MM.1S (cell line): ENCODE measurements around the gene ATAD3C.
A peak's percentile ranks its signal among the peaks of the same experiment; 100 is the strongest.
"Not testable (repeated sequence)": the region's sequence is repeated elsewhere in the genome, so short reads cannot be mapped to it uniquely, and the experiment has no call there.

Source experiments
- DNase-seq: peaks from one replicate; pipeline ENCODE4 v3.0.0-alpha.2; 2015
- H2AFZ ChIP-seq: fragments of 300-600 bp; sonication (generic); 2 replicates; pipeline ENCODE4 v1.6.0; 2016; ENCODE audit warnings: antibody characterized with exemption, low read length
- H3F3A ChIP-seq: fragments of 300-600 bp; sonication (generic); 2 replicates; pipeline ENCODE4 v1.6.1; 2016; ENCODE audit warnings: mild to moderate bottlenecking, antibody characterized with exemption, low read length, moderate library complexity, mixed read lengths; ENCODE audit not compliant: insufficient read depth
- H3K27ac ChIP-seq: fragments of 300-600 bp; sonication (generic); 2 replicates; pipeline ENCODE4 v1.5.1; 2016; ENCODE audit warnings: mild to moderate bottlenecking, low read length
- H3K27me3 ChIP-seq: fragments of 300-600 bp; sonication (generic); replicated peaks from 2 replicates; pipeline ENCODE4 v1.6.0; 2016; ENCODE audit warnings: low read length; ENCODE audit not compliant: insufficient read depth
- H3K36me3 ChIP-seq: fragments of 300-600 bp; sonication (generic); replicated peaks from 2 replicates; pipeline ENCODE4 v1.6.1; 2016; ENCODE audit warnings: mild to moderate bottlenecking, low read length, mixed read lengths; ENCODE audit not compliant: insufficient read depth
- H3K4me1 ChIP-seq: fragments of 300-600 bp; sonication (generic); 2 replicates; pipeline ENCODE4 v1.6.1; 2016; ENCODE audit warnings: low read length, mixed read lengths
- H3K4me2 ChIP-seq: fragments of 300-600 bp; sonication (generic); 2 replicates; pipeline ENCODE4 v1.6.0; 2016; ENCODE audit warnings: low read depth, low read length
- H3K4me3 ChIP-seq: fragments of 300-600 bp; sonication (generic); 2 replicates; pipeline ENCODE4 v1.5.1; 2016; ENCODE audit warnings: low read length, mixed read lengths
- H3K79me2 ChIP-seq: fragments of 300-600 bp; sonication (generic); 2 replicates; pipeline ENCODE4 v1.6.1; 2016; ENCODE audit warnings: mixed run types, low read length, mixed read lengths
- H3K9ac ChIP-seq: fragments of 300-600 bp; sonication (generic); 2 replicates; pipeline ENCODE4 v1.6.1; 2016; ENCODE audit warnings: low read length, mixed read lengths
- H3K9me2 ChIP-seq: fragments of 300-600 bp; sonication (generic); replicated peaks from 2 replicates; pipeline ENCODE4 v1.6.1; 2016; ENCODE audit warnings: mild to moderate bottlenecking, low read length, mixed read lengths; ENCODE audit not compliant: insufficient read depth
- H3K9me3 ChIP-seq: fragments of 300-600 bp; sonication (generic); replicated peaks from 2 replicates; pipeline ENCODE4 v1.6.1; 2016; ENCODE audit warnings: mild to moderate bottlenecking, low read length, mixed read lengths; ENCODE audit not compliant: insufficient read depth
- H4K20me1 ChIP-seq: fragments of 300-600 bp; sonication (generic); 2 replicates; pipeline ENCODE4 v1.6.1; 2016; ENCODE audit warnings: mild to moderate bottlenecking, low read length, moderate library complexity, mixed read lengths; ENCODE audit not compliant: insufficient read depth
- CTCF ChIP-seq: fragments of 300-600 bp; sonication (generic); IDR thresholded peaks from 2 replicates; pipeline ENCODE4 v1.5.1; 2016; ENCODE audit warnings: antibody characterized with exemption, low read length, mixed read lengths
- EZH2 ChIP-seq: fragments of 300-600 bp; sonication (generic); optimal IDR thresholded peaks from 2 replicates; pipeline ENCODE3; 2017; ENCODE audit warnings: low read depth, mild to moderate bottlenecking, antibody characterized with exemption, low read length, mixed read lengths
- EZH2phosphoT487 ChIP-seq: fragments of 300-600 bp; sonication (generic); IDR thresholded peaks from 2 replicates; pipeline ENCODE4 v1.6.1; 2018; ENCODE audit warnings: antibody characterized with exemption, low read length

Gene ATAD3C

GRCh38 chr1:1511533-1512285, 62.2 kb downstream of the ATAD3C start, which contains the start of gene ATAD3A:
Gene ATAD3A, plus strand, starts transcription at chr1:1512162. Its CDS starts 107 bp downstream, at chr1:1512269.
- Histone ChIP-seq H3F3A (peaks cover 6% of the 10 kb centered on the region; the same call in 1 of the 2 replicates), H3K9me2 (no peaks in the 10 kb centered on the region), H3K4me1 (no peaks in the 10 kb centered on the region; the same call in 1 of the 2 replicates), H3K4me3 (peak within 1 kb of the TSS; percentile 90), H3K4me2 (peak within 1 kb of the TSS; percentile 83), H3K79me2 (peaks cover 29% of the 10 kb centered on the region), H3K9ac (peak within 1 kb of the TSS; percentile 97), H3K27me3 (no peaks in the 10 kb centered on the region), H3K36me3 (no peaks in the 10 kb centered on the region), H4K20me1 (no peaks in the 10 kb centered on the region), H3K27ac (peak within 1 kb of the TSS; percentile 90), H3K9me3 (no peaks in the 10 kb centered on the region), H2AFZ (peak within 1 kb of the TSS; percentile 57)
- peak; percentile 98 for DNase-seq
- TF ChIP-seq EZH2, result no peak
- TF ChIP-seq EZH2phosphoT487, result no peak
- no peak for TF ChIP-seq CTCF

- H3K79me2 ChIP-seq, result peaks cover 29% of the 10 kb centered on the region
Measured at GRCh38 chr1:1512425-1512824, 62.9 kb downstream of the ATAD3C start.

GRCh38 chr1:1513675-1514074, 64.2 kb downstream of the ATAD3C start:
- H3K9me3 ChIP-seq, H2AFZ ChIP-seq, H3K27me3 ChIP-seq, H3K9ac ChIP-seq, H3K4me1 ChIP-seq, H3K27ac ChIP-seq, H3K9me2 ChIP-seq, H3K36me3 ChIP-seq, H3K4me3 ChIP-seq, H4K20me1 ChIP-seq, H3F3A ChIP-seq, DNase-seq: not testable (repeated sequence)
- Histone ChIP-seq H3K4me2 (peak overlapping the region; percentile 29; the same call in 1 of the 2 replicates), H3K79me2 (peaks cover 29% of the 10 kb centered on the region)

More at GRCh38 chr1:1512425-1512824, 62.9 kb downstream of the ATAD3C start:
- not testable (repeated sequence) for H3K36me3 ChIP-seq, H3K9me2 ChIP-seq, H4K20me1 ChIP-seq, DNase-seq, H3K4me1 ChIP-seq, H3K9me3 ChIP-seq, H3K27ac ChIP-seq, H2AFZ ChIP-seq, H3K27me3 ChIP-seq, H3F3A ChIP-seq, H3K4me2 ChIP-seq
- Histone ChIP-seq H3K9ac (peak overlapping the region; percentile 46; the same call in 1 of the 2 replicates), H3K4me3 (peak overlapping the region; percentile 56; the same call in 1 of the 2 replicates)

- DNase-seq, H2AFZ ChIP-seq, H3K36me3 ChIP-seq, H3K27me3 ChIP-seq, H3F3A ChIP-seq, H3K27ac ChIP-seq, H3K4me2 ChIP-seq, H3K9me2 ChIP-seq, H3K9me3 ChIP-seq, H3K4me3 ChIP-seq, H4K20me1 ChIP-seq, H3K4me1 ChIP-seq, H3K9ac ChIP-seq: not testable (repeated sequence)
- peaks cover 29% of the 10 kb centered on the region for H3K79me2 ChIP-seq
Measured at GRCh38 chr1:1514376-1514775, 64.9 kb downstream of the ATAD3C start.

- H3K9me2 ChIP-seq, H3K36me3 ChIP-seq, H3K27me3 ChIP-seq: not testable (repeated sequence)
Measured at GRCh38 chr1:1516923-1517322, 67.4 kb downstream of the ATAD3C start.

More at GRCh38 chr1:1516923-1517322, 67.4 kb downstream of the ATAD3C start:
- H3K9me3 ChIP-seq, H3K4me3 ChIP-seq, DNase-seq, H3K27ac ChIP-seq, H3K4me1 ChIP-seq, H2AFZ ChIP-seq, H3K9ac ChIP-seq, H4K20me1 ChIP-seq, H3K4me2 ChIP-seq, H3F3A ChIP-seq: not testable (repeated sequence)
- peaks cover 31% of the 10 kb centered on the region for H3K79me2 ChIP-seq
